Measurements from ENCODE around the gene THRB.

DNA sequence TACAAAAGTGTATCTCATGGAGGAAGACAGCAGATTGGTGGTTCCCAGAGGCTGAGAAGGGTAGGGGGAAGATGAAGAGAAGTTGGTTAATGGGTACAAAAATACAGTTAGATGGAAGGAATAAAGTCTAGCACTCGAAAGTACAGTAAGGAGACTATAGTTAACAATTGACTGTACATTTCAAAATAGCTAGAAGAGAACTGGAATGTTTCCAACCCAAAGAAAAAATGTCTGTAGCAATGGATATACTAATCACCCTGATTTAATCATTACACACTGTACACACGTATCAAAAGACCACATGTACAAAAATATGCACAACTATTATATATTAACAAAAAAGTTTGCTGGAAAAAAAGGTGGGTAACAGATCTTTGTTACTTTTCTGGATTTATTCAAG, 57.3 kb downstream of the THRB start:
- no peak for TF ChIP-seq POLR2A (IDR thresholded peaks at IDR 0.05)
- no peak for TF ChIP-seq EP300 (IDR thresholded peaks at IDR 0.05; ENCODE audit: low read depth)
